ENCODE data around the gene SLC38A6. TPM values are rescaled to one million over a fixed set of nuclear protein-coding genes. Genes with fewer than 3 reads are reported as not detected.

SLC38A6 gene
- total and polyA plus RNA-seq, 2 experiments from 2014 or later: 11.9 to 23.2 TPM

DNA sequence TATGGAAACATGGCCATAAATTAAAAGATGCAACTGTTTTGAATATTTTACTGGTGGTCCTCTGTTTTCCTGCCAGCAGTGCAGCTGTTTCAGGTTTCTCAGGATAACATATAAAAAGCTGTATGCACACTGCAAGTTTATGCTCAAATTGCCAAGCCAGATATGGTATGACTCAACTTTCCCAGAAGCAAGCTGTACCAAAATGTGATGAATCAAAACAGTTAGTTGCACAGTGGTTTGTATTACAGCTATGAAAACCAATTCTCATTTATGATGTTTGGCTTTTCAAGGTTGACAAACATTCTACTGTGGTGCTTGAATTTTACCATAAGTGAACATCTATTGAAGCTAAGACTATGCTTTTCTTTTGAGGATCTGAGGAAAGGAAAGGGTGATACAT, 15.6 kb upstream of the SLC38A6 start:
- H3K27ac Mint-ChIP-seq: no peak overlapping the region
- no peaks in the 10 kb centered on the region for H3K36me3 ChIP-seq (ENCODE audit: insufficient read depth)
- H3K4me2 ChIP-seq: no peak overlapping the region
- H2AFZ ChIP-seq: no peak overlapping the region
- H3K9me2 ChIP-seq (ENCODE audit: insufficient read depth): no peaks in the 10 kb centered on the region
- no peaks in the 10 kb centered on the region for H3K9me3 Mint-ChIP-seq
- no peak for DNase-seq (ENCODE audit: low spot score)
- H3K4me1 ChIP-seq (ENCODE audit: insufficient read depth): no peaks in the 10 kb centered on the region
- H3F3A ChIP-seq (replicated peaks; ENCODE audit: low read depth): no peaks in the 10 kb centered on the region
- no peak overlapping the region for H3K4me3 ChIP-seq
- ATAC-seq: no peak
- H3K79me2 ChIP-seq (replicated peaks; ENCODE audit: insufficient read depth): no peaks in the 10 kb centered on the region
- H4K20me1 ChIP-seq (replicated peaks; ENCODE audit: insufficient read depth): no peaks in the 10 kb centered on the region
- TF ChIP-seq EZH2 (IDR thresholded peaks at IDR 0.05; ENCODE audit: low read depth, unreplicated experiment) (no peak), CREB1 (CRISPR knock-in tag; IDR thresholded peaks at IDR 0.05; ENCODE audit: low read depth) (no peak), JUNB (IDR thresholded peaks at IDR 0.05; ENCODE audit: unreplicated experiment) (no peak), EZH2phosphoT487 (IDR thresholded peaks at IDR 0.05; ENCODE audit: unreplicated experiment) (no peak), POLR2AphosphoS5 (IDR thresholded peaks at IDR 0.05; ENCODE audit: low read depth) (no peak)
- TF ChIP-seq, protein P1, sequence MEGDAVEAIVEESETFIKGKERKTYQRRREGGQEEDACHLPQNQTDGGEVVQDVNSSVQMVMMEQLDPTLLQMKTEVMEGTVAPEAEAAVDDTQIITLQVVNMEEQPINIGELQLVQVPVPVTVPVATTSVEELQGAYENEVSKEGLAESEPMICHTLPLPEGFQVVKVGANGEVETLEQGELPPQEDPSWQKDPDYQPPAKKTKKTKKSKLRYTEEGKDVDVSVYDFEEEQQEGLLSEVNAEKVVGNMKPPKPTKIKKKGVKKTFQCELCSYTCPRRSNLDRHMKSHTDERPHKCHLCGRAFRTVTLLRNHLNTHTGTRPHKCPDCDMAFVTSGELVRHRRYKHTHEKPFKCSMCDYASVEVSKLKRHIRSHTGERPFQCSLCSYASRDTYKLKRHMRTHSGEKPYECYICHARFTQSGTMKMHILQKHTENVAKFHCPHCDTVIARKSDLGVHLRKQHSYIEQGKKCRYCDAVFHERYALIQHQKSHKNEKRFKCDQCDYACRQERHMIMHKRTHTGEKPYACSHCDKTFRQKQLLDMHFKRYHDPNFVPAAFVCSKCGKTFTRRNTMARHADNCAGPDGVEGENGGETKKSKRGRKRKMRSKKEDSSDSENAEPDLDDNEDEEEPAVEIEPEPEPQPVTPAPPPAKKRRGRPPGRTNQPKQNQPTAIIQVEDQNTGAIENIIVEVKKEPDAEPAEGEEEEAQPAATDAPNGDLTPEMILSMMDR (conservative IDR thresholded peaks at IDR 0.05; ENCODE audit: low read depth in 2 of 2): no peak
- TF ChIP-seq, protein P2, sequence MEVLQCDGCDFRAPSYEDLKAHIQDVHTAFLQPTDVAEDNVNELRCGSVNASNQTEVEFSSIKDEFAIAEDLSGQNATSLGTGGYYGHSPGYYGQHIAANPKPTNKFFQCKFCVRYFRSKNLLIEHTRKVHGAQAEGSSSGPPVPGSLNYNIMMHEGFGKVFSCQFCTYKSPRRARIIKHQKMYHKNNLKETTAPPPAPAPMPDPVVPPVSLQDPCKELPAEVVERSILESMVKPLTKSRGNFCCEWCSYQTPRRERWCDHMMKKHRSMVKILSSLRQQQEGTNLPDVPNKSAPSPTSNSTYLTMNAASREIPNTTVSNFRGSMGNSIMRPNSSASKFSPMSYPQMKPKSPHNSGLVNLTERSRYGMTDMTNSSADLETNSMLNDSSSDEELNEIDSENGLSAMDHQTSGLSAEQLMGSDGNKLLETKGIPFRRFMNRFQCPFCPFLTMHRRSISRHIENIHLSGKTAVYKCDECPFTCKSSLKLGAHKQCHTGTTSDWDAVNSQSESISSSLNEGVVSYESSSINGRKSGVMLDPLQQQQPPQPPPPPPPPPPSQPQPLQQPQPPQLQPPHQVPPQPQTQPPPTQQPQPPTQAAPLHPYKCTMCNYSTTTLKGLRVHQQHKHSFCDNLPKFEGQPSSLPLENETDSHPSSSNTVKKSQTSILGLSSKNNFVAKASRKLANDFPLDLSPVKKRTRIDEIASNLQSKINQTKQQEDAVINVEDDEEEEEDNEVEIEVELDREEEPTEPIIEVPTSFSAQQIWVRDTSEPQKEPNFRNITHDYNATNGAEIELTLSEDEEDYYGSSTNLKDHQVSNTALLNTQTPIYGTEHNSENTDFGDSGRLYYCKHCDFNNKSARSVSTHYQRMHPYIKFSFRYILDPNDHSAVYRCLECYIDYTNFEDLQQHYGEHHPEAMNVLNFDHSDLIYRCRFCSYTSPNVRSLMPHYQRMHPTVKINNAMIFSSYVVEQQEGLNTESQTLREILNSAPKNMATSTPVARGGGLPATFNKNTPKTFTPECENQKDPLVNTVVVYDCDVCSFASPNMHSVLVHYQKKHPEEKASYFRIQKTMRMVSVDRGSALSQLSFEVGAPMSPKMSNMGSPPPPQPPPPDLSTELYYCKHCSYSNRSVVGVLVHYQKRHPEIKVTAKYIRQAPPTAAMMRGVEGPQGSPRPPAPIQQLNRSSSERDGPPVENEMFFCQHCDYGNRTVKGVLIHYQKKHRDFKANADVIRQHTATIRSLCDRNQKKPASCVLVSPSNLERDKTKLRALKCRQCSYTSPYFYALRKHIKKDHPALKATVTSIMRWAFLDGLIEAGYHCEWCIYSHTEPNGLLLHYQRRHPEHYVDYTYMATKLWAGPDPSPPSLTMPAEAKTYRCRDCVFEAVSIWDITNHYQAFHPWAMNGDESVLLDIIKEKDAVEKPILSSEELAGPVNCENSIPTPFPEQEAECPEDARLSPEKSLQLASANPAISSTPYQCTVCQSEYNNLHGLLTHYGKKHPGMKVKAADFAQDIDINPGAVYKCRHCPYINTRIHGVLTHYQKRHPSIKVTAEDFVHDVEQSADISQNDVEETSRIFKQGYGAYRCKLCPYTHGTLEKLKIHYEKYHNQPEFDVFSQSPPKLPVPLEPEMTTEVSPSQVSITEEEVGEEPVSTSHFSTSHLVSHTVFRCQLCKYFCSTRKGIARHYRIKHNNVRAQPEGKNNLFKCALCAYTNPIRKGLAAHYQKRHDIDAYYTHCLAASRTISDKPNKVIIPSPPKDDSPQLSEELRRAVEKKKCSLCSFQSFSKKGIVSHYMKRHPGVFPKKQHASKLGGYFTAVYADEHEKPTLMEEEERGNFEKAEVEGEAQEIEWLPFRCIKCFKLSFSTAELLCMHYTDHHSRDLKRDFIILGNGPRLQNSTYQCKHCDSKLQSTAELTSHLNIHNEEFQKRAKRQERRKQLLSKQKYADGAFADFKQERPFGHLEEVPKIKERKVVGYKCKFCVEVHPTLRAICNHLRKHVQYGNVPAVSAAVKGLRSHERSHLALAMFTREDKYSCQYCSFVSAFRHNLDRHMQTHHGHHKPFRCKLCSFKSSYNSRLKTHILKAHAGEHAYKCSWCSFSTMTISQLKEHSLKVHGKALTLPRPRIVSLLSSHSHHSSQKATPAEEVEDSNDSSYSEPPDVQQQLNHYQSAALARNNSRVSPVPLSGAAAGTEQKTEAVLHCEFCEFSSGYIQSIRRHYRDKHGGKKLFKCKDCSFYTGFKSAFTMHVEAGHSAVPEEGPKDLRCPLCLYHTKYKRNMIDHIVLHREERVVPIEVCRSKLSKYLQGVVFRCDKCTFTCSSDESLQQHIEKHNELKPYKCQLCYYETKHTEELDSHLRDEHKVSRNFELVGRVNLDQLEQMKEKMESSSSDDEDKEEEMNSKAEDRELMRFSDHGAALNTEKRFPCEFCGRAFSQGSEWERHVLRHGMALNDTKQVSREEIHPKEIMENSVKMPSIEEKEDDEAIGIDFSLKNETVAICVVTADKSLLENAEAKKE (CRISPR knock-in tag; IDR thresholded peaks at IDR 0.05): no peak
- no peaks in the 10 kb centered on the region for H3K36me3 Mint-ChIP-seq (ENCODE audit: low read depth)
- H3K4me3 Mint-ChIP-seq: no peak overlapping the region
- H3K27ac ChIP-seq (ENCODE audit: low read depth): no peak overlapping the region
- no peaks in the 10 kb centered on the region for H3K27me3 Mint-ChIP-seq (ENCODE audit: insufficient read depth, low read depth, poor library complexity)
- H3K4me1 Mint-ChIP-seq: no peaks in the 10 kb centered on the region
- H3K27me3 ChIP-seq (ENCODE audit: insufficient read depth): no peaks in the 10 kb centered on the region
